K562 treated with DMSO at 1 percent for 12 hours (cell line): Measurements from ENCODE around the gene PRMT2. TPM values are rescaled to one million over a fixed set of nuclear protein-coding genes. Genes with fewer than 3 reads are reported as not detected.

Experiments
- total RNA-seq: library from RNA; unstranded; fragments of 300-600 nt; gene quantifications from 2 replicates; pipeline ENCODE4 v1.2.3, GENCODE V29; 2022; ENCODE audit not compliant: insufficient read depth

Gene PRMT2
- 86.8 and 117 TPM in 2 replicates for total RNA-seq

GRCh38 chr21:46635324-46636180 is at the start of gene PRMT2:
Gene PRMT2 (plus strand): TSS chr21:46635674. CDS start chr21:46636952, 1,278 bp downstream.

GRCh38 chr21:46604975-46605766 is 30.3 kb upstream of the PRMT2 start, which contains the start of gene S100B:
Gene S100B (minus strand): TSS chr21:46605082. CDS start chr21:46602415, 2,667 bp downstream.

Other genes with a start within 250 kb of the PRMT2 start
- 10.3 and 35.2 TPM in 2 replicates for gene DIP2A, start 176.8 kb upstream of the PRMT2 start, total RNA-seq
- not detected in 2 replicates for gene S100B, start 30.6 kb upstream of the PRMT2 start, total RNA-seq